Right ventricle myocardium superior (tissue), 1 donor: ENCODE data around the gene COL9A3. TPM values are rescaled to one million over a fixed set of nuclear protein-coding genes. Genes with fewer than 3 reads are reported as not detected.

ENCODE experiments used
- ATAC-seq: fragments of 200-7000 bp; cut with Tn5 transposase; one replicate; pipeline ENCODE4 v1.9.1; 2020; ENCODE audit warnings: mild to moderate bottlenecking; ENCODE audit not compliant: poor library complexity
- DNase-seq: peaks from one replicate; pipeline ENCODE4 v3.0.0-alpha.2; 2020
- intact Hi-C: fragments of 100-400 bp; cut with DNase I; formaldehyde crosslinking; loops from one replicate; pipeline ENCODE4 v1.11.2; 2022
- total RNA-seq: library from RNA; stranded (reverse); fragmentation: NEBNext Ultra II Directional; extraction: Animal tissue kit (Norgen Biotek cat#: 25700); gene quantifications from one replicate; pipeline ENCODE4 v1.2.1, GENCODE V29; 2021
- donor health status: DM: no; HTN: yes; CAD: no; lungs with severe emphysema.

Gene COL9A3
- total RNA-seq, 1 donor from 2014 or later = 2.7 TPM

GRCh38 chr20:62819494-62820174 is 2.8 kb downstream of the COL9A3 start:
- no peak for DNase-seq
- ATAC-seq = peak; percentile 16
- intact Hi-C loops = no loop called here

GRCh38 chr20:62820208-62820961 is 3.5 kb downstream of the COL9A3 start:
- no peak for DNase-seq
- ATAC-seq = no peak
- intact Hi-C loops = no loop called here

- ATAC-seq = no peak
- no peak for DNase-seq
- intact Hi-C loops = no loop called here
Measured at GRCh38 chr20:62820962-62821725, 4.3 kb downstream of the COL9A3 start.

GRCh38 chr20:62821726-62822210 is 4.9 kb downstream of the COL9A3 start:
- no peak for ATAC-seq
- intact Hi-C loops = no loop called here
- DNase-seq = no peak

GRCh38 chr20:62822239-62822787 is 5.5 kb downstream of the COL9A3 start:
- intact Hi-C loops = no loop called here
- ATAC-seq = no peak
- DNase-seq = no peak

GRCh38 chr20:62822788-62823651 is 6.2 kb downstream of the COL9A3 start:
- intact Hi-C loops = no loop called here
- no peak for DNase-seq
- no peak for ATAC-seq

- DNase-seq (no peak), ATAC-seq (no peak)
- intact Hi-C loops = no loop called here
Measured at GRCh38 chr20:62823688-62824475, 7.0 kb downstream of the COL9A3 start.

GRCh38 chr20:62824476-62825332 is 7.9 kb downstream of the COL9A3 start:
- ATAC-seq (peak; percentile 48), DNase-seq (no peak)
- intact Hi-C loops = no loop called here

GRCh38 chr20:62825333-62825985 is 8.6 kb downstream of the COL9A3 start:
- DNase-seq (no peak), ATAC-seq (no peak)
- intact Hi-C loops = no loop called here

- DNase-seq (no peak), ATAC-seq (no peak)
- intact Hi-C loops = no loop called here
Measured at GRCh38 chr20:62825986-62826645, 9.3 kb downstream of the COL9A3 start.

- ATAC-seq (no peak), DNase-seq (no peak)
- intact Hi-C loops = no loop called here
Measured at GRCh38 chr20:62826646-62827310, 9.9 kb downstream of the COL9A3 start.

GRCh38 chr20:62827311-62828038 is 10.6 kb downstream of the COL9A3 start:
- intact Hi-C loops = no loop called here
- DNase-seq = no peak

GRCh38 chr20:62828051-62828450 is 11.2 kb downstream of the COL9A3 start:
- DNase-seq (no peak), ATAC-seq (no peak)

More at GRCh38 chr20:62827311-62828038, 10.6 kb downstream of the COL9A3 start:
- no peak for ATAC-seq

GRCh38 chr20:62828511-62829230 is 11.8 kb downstream of the COL9A3 start:
- intact Hi-C loops = no loop called here
- DNase-seq = no peak

More at GRCh38 chr20:62828051-62828450, 11.2 kb downstream of the COL9A3 start:
- intact Hi-C loops = no loop called here

More at GRCh38 chr20:62828511-62829230, 11.8 kb downstream of the COL9A3 start:
- no peak for ATAC-seq
